ENCODE data around the gene ABCB6. TPM values are rescaled to one million over a fixed set of nuclear protein-coding genes. Genes with fewer than 3 reads are reported as not detected.

The ABCB6 gene
- total and polyA plus RNA-seq, 2 of the 8 experiments (the other 6 are each of a cell fraction or from before 2014, with no cell fraction given), result 44.9 to 50.6 TPM

DNA sequence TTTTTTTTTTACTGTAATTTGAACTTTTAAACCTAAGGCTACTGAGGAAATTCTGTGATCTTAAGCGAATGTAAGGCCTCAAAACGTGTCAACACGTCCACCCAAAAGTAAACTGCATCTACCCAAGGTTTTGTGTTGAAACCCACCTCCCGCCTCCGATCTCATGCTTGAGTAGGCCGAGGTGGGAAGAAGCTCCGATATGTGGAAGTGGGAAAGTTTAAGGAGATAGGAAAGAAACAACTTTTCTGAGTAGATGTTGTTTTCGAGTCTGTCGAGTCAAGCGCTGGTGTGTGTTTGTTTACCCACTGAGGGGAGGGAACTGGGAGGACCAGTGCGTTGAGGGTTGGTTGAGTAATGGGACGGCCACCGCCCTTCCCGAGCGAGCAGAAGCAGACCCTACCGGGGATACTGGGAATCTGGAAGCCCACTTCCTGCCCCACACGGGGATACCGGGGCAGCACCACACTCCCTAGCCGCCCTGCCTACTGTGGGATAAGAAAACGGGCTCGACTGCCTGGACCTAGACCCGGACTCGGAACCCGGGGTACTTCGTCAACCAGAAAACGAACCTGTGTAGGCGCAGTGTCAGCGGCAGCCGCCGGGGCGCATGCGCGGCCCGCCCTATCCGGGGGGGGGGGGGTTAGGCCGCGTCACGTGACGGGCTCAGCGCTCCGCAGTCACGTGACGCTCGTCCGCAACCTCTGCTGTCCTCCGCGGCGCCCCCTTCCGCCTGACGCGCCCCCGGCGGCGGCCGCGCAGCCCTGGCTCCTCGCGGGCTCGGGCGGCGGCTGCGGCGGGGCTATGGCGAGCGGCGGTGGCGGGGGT lies 41.0 kb downstream of the ABCB6 start, which contains the start of gene RETREG2 (continued):
- TF ChIP-seq, protein P1, sequence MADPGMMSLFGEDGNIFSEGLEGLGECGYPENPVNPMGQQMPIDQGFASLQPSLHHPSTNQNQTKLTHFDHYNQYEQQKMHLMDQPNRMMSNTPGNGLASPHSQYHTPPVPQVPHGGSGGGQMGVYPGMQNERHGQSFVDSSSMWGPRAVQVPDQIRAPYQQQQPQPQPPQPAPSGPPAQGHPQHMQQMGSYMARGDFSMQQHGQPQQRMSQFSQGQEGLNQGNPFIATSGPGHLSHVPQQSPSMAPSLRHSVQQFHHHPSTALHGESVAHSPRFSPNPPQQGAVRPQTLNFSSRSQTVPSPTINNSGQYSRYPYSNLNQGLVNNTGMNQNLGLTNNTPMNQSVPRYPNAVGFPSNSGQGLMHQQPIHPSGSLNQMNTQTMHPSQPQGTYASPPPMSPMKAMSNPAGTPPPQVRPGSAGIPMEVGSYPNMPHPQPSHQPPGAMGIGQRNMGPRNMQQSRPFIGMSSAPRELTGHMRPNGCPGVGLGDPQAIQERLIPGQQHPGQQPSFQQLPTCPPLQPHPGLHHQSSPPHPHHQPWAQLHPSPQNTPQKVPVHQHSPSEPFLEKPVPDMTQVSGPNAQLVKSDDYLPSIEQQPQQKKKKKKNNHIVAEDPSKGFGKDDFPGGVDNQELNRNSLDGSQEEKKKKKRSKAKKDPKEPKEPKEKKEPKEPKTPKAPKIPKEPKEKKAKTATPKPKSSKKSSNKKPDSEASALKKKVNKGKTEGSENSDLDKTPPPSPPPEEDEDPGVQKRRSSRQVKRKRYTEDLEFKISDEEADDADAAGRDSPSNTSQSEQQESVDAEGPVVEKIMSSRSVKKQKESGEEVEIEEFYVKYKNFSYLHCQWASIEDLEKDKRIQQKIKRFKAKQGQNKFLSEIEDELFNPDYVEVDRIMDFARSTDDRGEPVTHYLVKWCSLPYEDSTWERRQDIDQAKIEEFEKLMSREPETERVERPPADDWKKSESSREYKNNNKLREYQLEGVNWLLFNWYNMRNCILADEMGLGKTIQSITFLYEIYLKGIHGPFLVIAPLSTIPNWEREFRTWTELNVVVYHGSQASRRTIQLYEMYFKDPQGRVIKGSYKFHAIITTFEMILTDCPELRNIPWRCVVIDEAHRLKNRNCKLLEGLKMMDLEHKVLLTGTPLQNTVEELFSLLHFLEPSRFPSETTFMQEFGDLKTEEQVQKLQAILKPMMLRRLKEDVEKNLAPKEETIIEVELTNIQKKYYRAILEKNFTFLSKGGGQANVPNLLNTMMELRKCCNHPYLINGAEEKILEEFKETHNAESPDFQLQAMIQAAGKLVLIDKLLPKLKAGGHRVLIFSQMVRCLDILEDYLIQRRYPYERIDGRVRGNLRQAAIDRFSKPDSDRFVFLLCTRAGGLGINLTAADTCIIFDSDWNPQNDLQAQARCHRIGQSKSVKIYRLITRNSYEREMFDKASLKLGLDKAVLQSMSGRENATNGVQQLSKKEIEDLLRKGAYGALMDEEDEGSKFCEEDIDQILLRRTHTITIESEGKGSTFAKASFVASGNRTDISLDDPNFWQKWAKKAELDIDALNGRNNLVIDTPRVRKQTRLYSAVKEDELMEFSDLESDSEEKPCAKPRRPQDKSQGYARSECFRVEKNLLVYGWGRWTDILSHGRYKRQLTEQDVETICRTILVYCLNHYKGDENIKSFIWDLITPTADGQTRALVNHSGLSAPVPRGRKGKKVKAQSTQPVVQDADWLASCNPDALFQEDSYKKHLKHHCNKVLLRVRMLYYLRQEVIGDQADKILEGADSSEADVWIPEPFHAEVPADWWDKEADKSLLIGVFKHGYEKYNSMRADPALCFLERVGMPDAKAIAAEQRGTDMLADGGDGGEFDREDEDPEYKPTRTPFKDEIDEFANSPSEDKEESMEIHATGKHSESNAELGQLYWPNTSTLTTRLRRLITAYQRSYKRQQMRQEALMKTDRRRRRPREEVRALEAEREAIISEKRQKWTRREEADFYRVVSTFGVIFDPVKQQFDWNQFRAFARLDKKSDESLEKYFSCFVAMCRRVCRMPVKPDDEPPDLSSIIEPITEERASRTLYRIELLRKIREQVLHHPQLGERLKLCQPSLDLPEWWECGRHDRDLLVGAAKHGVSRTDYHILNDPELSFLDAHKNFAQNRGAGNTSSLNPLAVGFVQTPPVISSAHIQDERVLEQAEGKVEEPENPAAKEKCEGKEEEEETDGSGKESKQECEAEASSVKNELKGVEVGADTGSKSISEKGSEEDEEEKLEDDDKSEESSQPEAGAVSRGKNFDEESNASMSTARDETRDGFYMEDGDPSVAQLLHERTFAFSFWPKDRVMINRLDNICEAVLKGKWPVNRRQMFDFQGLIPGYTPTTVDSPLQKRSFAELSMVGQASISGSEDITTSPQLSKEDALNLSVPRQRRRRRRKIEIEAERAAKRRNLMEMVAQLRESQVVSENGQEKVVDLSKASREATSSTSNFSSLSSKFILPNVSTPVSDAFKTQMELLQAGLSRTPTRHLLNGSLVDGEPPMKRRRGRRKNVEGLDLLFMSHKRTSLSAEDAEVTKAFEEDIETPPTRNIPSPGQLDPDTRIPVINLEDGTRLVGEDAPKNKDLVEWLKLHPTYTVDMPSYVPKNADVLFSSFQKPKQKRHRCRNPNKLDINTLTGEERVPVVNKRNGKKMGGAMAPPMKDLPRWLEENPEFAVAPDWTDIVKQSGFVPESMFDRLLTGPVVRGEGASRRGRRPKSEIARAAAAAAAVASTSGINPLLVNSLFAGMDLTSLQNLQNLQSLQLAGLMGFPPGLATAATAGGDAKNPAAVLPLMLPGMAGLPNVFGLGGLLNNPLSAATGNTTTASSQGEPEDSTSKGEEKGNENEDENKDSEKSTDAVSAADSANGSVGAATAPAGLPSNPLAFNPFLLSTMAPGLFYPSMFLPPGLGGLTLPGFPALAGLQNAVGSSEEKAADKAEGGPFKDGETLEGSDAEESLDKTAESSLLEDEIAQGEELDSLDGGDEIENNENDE (IDR thresholded peaks at IDR 0.05; ENCODE audit: insufficient replicate concordance, low read length), result no peak
- TF ChIP-seq, protein P2, sequence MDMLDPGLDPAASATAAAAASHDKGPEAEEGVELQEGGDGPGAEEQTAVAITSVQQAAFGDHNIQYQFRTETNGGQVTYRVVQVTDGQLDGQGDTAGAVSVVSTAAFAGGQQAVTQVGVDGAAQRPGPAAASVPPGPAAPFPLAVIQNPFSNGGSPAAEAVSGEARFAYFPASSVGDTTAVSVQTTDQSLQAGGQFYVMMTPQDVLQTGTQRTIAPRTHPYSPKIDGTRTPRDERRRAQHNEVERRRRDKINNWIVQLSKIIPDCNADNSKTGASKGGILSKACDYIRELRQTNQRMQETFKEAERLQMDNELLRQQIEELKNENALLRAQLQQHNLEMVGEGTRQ (IDR thresholded peaks at IDR 0.05; ENCODE audit: low read length), result peak; percentile 99
- no peak for TF ChIP-seq RFX5 (IDR thresholded peaks at IDR 0.05; ENCODE audit: borderline replicate concordance, low read depth, low read length)
- TF ChIP-seq MAFK (IDR thresholded peaks at IDR 0.05; ENCODE audit: low read depth, low read length), result peak; percentile 12; the same call in 1 of the 2 replicates
- TF ChIP-seq GTF2F1 (IDR thresholded peaks at IDR 0.05; ENCODE audit: borderline replicate concordance, low read depth, low read length), result 0 out of 2 replicates have a peak, but pooled peaks have one; percentile 26
- no peak for TF ChIP-seq ZNF274 (IDR thresholded peaks at IDR 0.05; ENCODE audit: borderline replicate concordance, extremely low read depth, low read length)
- no peak for TF ChIP-seq KDM1A (IDR thresholded peaks at IDR 0.05; ENCODE audit: borderline replicate concordance, low read length)
- peak; percentile 85 for TF ChIP-seq KDM4A (IDR thresholded peaks at IDR 0.05; ENCODE audit: low read depth, low read length, severe bottlenecking)

Measured in H1 (cell line).